NCI-H2107 treated with DMSO at 0.1 percent for 48 hours (cell line): ENCODE data around the gene CPOX.
"Not testable (repeated sequence)": the region's sequence is repeated elsewhere in the genome, so short reads cannot be mapped to it uniquely, and the experiment has no call there.

Source experiments
- DNase-seq: peaks from one replicate; lab custom pipeline; 2025; ENCODE audit not compliant: unreplicated experiment; lab: John Stamatoyannopoulos, UW

The CPOX gene

GRCh38 chr3:98564282-98565005 is 29.0 kb downstream of the CPOX start:
- no peak for DNase-seq

- DNase-seq: no peak
Measured at GRCh38 chr3:98563661-98564281, 29.6 kb downstream of the CPOX start.

GRCh38 chr3:98561727-98562521 is 31.5 kb downstream of the CPOX start:
- DNase-seq: no peak

- no peak for DNase-seq
Measured at GRCh38 chr3:98560911-98561310, 32.5 kb downstream of the CPOX start.

- not testable (repeated sequence) for DNase-seq
Measured at GRCh38 chr3:98559769-98560168, 33.6 kb downstream of the CPOX start.

- DNase-seq: no peak
Measured at GRCh38 chr3:98558100-98558827, 35.1 kb downstream of the CPOX start.

GRCh38 chr3:98557324-98558010 is 35.9 kb downstream of the CPOX start:
- no peak for DNase-seq

- no peak for DNase-seq
Measured at GRCh38 chr3:98556164-98557130, 37.0 kb downstream of the CPOX start.

- no peak for DNase-seq
Measured at GRCh38 chr3:98555025-98555379, 38.4 kb downstream of the CPOX start.

- DNase-seq: no peak
Measured at GRCh38 chr3:98554580-98554979, 38.8 kb downstream of the CPOX start.

- no peak for DNase-seq
Measured at GRCh38 chr3:98553753-98554152, 39.7 kb downstream of the CPOX start.

- DNase-seq: no peak
Measured at GRCh38 chr3:98553021-98553563, 40.3 kb downstream of the CPOX start.

- no peak for DNase-seq
Measured at GRCh38 chr3:98552232-98553020, 41.0 kb downstream of the CPOX start.

- DNase-seq: no peak
Measured at GRCh38 chr3:98551754-98552153, 41.7 kb downstream of the CPOX start.

GRCh38 chr3:98551236-98551635 is 42.2 kb downstream of the CPOX start:
- no peak for DNase-seq

GRCh38 chr3:98550833-98551232 is 42.6 kb downstream of the CPOX start:
- no peak for DNase-seq

- no peak for DNase-seq
Measured at GRCh38 chr3:98548544-98548943, 44.9 kb downstream of the CPOX start.

- DNase-seq: no peak
Measured at GRCh38 chr3:98545940-98546339, 47.5 kb downstream of the CPOX start.

GRCh38 chr3:98542623-98543022 is 50.8 kb downstream of the CPOX start:
- DNase-seq: no peak
